Measurements from ENCODE around the gene KCNQ1.

GRCh38 chr11:2657697-2658284 lies 213.0 kb downstream of the KCNQ1 start:
- TF ChIP-seq CTCF (IDR thresholded peaks at IDR 0.05), result no peak
- no peak for TF ChIP-seq EZH2 (IDR thresholded peaks at IDR 0.05; ENCODE audit: borderline replicate concordance, insufficient read depth, low read depth, low read length, poor library complexity, severe bottlenecking)

Measured in B cell (primary cell).